ENCODE results near the gene LRIT3.

- TF ChIP-seq ZNF565 (CRISPR knock-in tag; conservative IDR thresholded peaks at IDR 0.05; ENCODE audit: low read depth) (no peak), CSDC2 (CRISPR knock-in tag; IDR thresholded peaks at IDR 0.05) (no peak), ZFP30 (CRISPR knock-in tag; IDR thresholded peaks at IDR 0.05) (no peak), ZC3H10 (CRISPR knock-in tag; IDR thresholded peaks at IDR 0.05) (no peak), TCF4 (CRISPR knock-in tag; IDR thresholded peaks at IDR 0.05; ENCODE audit: borderline replicate concordance) (no peak), ZFP3 (CRISPR knock-in tag; IDR thresholded peaks at IDR 0.05) (no peak), RARB (CRISPR knock-in tag; IDR thresholded peaks at IDR 0.05) (no peak), SNAI2 (CRISPR knock-in tag; IDR thresholded peaks at IDR 0.05) (no peak), TOX (CRISPR knock-in tag; IDR thresholded peaks at IDR 0.05; ENCODE audit: borderline replicate concordance) (no peak), PPARA (CRISPR knock-in tag; IDR thresholded peaks at IDR 0.05; ENCODE audit: borderline replicate concordance) (no peak), ESRRG (CRISPR knock-in tag; IDR thresholded peaks at IDR 0.05) (no peak), POU6F1 (CRISPR knock-in tag; IDR thresholded peaks at IDR 0.05; ENCODE audit: borderline replicate concordance, low read depth) (no peak)
- TF ChIP-seq, protein P1, sequence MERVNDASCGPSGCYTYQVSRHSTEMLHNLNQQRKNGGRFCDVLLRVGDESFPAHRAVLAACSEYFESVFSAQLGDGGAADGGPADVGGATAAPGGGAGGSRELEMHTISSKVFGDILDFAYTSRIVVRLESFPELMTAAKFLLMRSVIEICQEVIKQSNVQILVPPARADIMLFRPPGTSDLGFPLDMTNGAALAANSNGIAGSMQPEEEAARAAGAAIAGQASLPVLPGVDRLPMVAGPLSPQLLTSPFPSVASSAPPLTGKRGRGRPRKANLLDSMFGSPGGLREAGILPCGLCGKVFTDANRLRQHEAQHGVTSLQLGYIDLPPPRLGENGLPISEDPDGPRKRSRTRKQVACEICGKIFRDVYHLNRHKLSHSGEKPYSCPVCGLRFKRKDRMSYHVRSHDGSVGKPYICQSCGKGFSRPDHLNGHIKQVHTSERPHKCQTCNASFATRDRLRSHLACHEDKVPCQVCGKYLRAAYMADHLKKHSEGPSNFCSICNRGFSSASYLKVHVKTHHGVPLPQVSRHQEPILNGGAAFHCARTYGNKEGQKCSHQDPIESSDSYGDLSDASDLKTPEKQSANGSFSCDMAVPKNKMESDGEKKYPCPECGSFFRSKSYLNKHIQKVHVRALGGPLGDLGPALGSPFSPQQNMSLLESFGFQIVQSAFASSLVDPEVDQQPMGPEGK (CRISPR knock-in tag; IDR thresholded peaks at IDR 0.05; ENCODE audit: borderline replicate concordance), result no peak
- TF ChIP-seq, protein P2, sequence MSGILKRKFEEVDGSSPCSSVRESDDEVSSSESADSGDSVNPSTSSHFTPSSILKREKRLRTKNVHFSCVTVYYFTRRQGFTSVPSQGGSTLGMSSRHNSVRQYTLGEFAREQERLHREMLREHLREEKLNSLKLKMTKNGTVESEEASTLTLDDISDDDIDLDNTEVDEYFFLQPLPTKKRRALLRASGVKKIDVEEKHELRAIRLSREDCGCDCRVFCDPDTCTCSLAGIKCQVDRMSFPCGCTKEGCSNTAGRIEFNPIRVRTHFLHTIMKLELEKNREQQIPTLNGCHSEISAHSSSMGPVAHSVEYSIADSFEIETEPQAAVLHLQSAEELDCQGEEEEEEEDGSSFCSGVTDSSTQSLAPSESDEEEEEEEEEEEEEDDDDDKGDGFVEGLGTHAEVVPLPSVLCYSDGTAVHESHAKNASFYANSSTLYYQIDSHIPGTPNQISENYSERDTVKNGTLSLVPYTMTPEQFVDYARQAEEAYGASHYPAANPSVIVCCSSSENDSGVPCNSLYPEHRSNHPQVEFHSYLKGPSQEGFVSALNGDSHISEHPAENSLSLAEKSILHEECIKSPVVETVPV (CRISPR knock-in tag; IDR thresholded peaks at IDR 0.05), result no peak
These were observed 1.4 kb upstream of the LRIT3 start for GRCh38 chr4:109846395-109847098.

All from SK-N-SH treated with all-trans-retinoic acid at 6 μM for 48 hours (cell line).